Caco-2 (cell line): ENCODE data around the gene ETV6. TPM values are rescaled to one million over a fixed set of nuclear protein-coding genes. Genes with fewer than 3 reads are reported as not detected.

Experiments
- BruUV-seq: library from RNA; stranded (reverse); fragments of 400-500 nt; replicated peaks from 2 replicates; lab custom pipeline; 2021; lab: Mats Ljungman, UMichigan
- CTCF ChIA-PET: fragments of 300-600 bp; sonication (Branson Sonifier 250); formaldehyde crosslinking; loops from one replicate; lab custom pipeline; 2022; ENCODE audit warnings: antibody characterized with exemption; lab: Charles Lee
- POLR2A ChIA-PET: fragments of 300-600 bp; sonication (Branson Sonifier 250); formaldehyde crosslinking; loops from one replicate; lab custom pipeline; 2022; ENCODE audit warnings: antibody characterized with exemption; lab: Charles Lee
- DNase-seq, 2 experiments: peaks; one replicate each; pipeline versions ENCODE4 v3.0.0 to v3.0.0-alpha.2; 2020 to 2022
- H3K27me3 ChIP-seq: replicated peaks from 2 replicates; pipeline ENCODE4 v1.6.0; 2011; ENCODE audit warnings: low read length; ENCODE audit not compliant: control insufficient read depth, insufficient read depth
- H3K36me3 ChIP-seq: 2 replicates; pipeline ENCODE4 v1.5.1; 2011; ENCODE audit warnings: low read length; ENCODE audit not compliant: control insufficient read depth, insufficient read depth
- H3K4me1 ChIP-seq: fragments of 250-450 bp; sonication (Bioruptor Pico); 2 replicates; pipeline ENCODE4 v1.5.1; 2020; ENCODE audit warnings: mild to moderate bottlenecking
- H3K4me3 ChIP-seq: 2 replicates; pipeline ENCODE4 v1.5.1; 2011; ENCODE audit warnings: low read depth, mild to moderate bottlenecking, control low read depth, low read length
- H3K9me3 ChIP-seq: fragments of 250-450 bp; sonication (Bioruptor Pico); 2 replicates; pipeline ENCODE4 v1.5.1; 2020; ENCODE audit warnings: mild to moderate bottlenecking, moderate library complexity
- H3K27ac Mint-ChIP-seq: one replicate; pipeline ENCODE4 v1.8.0; 2022; ENCODE audit warnings: mixed read lengths; ENCODE audit not compliant: unreplicated experiment
- H3K27me3 Mint-ChIP-seq: one replicate; pipeline ENCODE4 v1.8.0; 2022; ENCODE audit warnings: mixed read lengths; ENCODE audit not compliant: insufficient read depth, unreplicated experiment
- H3K36me3 Mint-ChIP-seq: one replicate; pipeline ENCODE4 v1.8.0; 2022; ENCODE audit warnings: mild to moderate bottlenecking, mixed read lengths; ENCODE audit not compliant: insufficient read depth, unreplicated experiment
- H3K4me1 Mint-ChIP-seq: one replicate; pipeline ENCODE4 v1.8.0; 2022; ENCODE audit warnings: low read depth, mixed read lengths; ENCODE audit not compliant: unreplicated experiment
- H3K4me3 Mint-ChIP-seq: one replicate; pipeline ENCODE4 v1.8.0; 2022; ENCODE audit warnings: mild to moderate bottlenecking, moderate library complexity, mixed read lengths; ENCODE audit not compliant: unreplicated experiment
- H3K9me3 Mint-ChIP-seq: one replicate; pipeline ENCODE4 v1.8.0; 2022; ENCODE audit warnings: mixed read lengths; ENCODE audit not compliant: unreplicated experiment
- CTCF ChIP-seq, 2 experiments: fragments of 200-600 bp in 1 of 2; IDR thresholded peaks; 1 replicate in 1 of 2; 2 replicates in 1 of 2; pipeline versions ENCODE4 v1.5.1 to v1.8.0; 2011 to 2022; ENCODE audit warnings: antibody characterized with exemption in 1 of 2, control low read depth in 1 of 2, inconsistent platforms in 1 of 2, low read depth in 1 of 2, low read length in 1 of 2, mild to moderate bottlenecking in 1 of 2, moderate library complexity in 1 of 2; ENCODE audit not compliant: insufficient read depth in 1 of 2, severe bottlenecking in 1 of 2, unreplicated experiment in 1 of 2
- intact Hi-C: fragments of 100-400 bp; cut with micrococcal nuclease; formaldehyde crosslinking; loops from one replicate; pipeline ENCODE4 v1.10.0; 2022; ENCODE audit not compliant: unreplicated experiment
- total RNA-seq: library from RNA; stranded (reverse); gene quantifications from 2 replicates; pipeline ENCODE4 v1.2.3, GENCODE V29; 2022

The ETV6 gene
- total RNA-seq, 1 experiment from 2014 or later, result 15.6 TPM

- CTCF ChIA-PET, result no interaction called here
- intact Hi-C loops, result no loop called here
- Histone ChIP-seq H3K27me3 (no peaks in the 10 kb centered on the region), H3K36me3 (no peaks in the 10 kb centered on the region), H3K4me1 (no peaks in the 10 kb centered on the region), H3K4me3 (no peak overlapping the region), H3K9me3 (no peaks in the 10 kb centered on the region)
- no peak overlapping the region for H3K4me3 Mint-ChIP-seq
- no TSS peak for BruUV-seq
- H3K27ac Mint-ChIP-seq, result no peak overlapping the region
- H3K36me3 Mint-ChIP-seq, result no peaks in the 10 kb centered on the region
- no peaks in the 10 kb centered on the region for H3K27me3 Mint-ChIP-seq
- POLR2A ChIA-PET, result no interaction called here
- TF ChIP-seq CTCF (IDR thresholded peaks at IDR 0.05; ENCODE audit: insufficient read depth in 1 of 2, low read depth in 1 of 2, low read length in 1 of 2, severe bottlenecking in 1 of 2, unreplicated experiment in 1 of 2), result no peak
- no peak for DNase-seq
- H3K4me1 Mint-ChIP-seq, result peaks cover 6% of the 10 kb centered on the region
- H3K9me3 Mint-ChIP-seq, result no peaks in the 10 kb centered on the region
These were observed 174.6 kb downstream of the ETV6 start for GRCh38 chr12:11824069-11824468.

GRCh38 chr12:11824736-11825135 is 175.3 kb downstream of the ETV6 start:
- Mint-ChIP-seq H3K4me3 (no peak overlapping the region), H3K4me1 (peaks cover 6% of the 10 kb centered on the region), H3K27me3 (no peaks in the 10 kb centered on the region), H3K9me3 (no peaks in the 10 kb centered on the region), H3K27ac (no peak overlapping the region), H3K36me3 (no peaks in the 10 kb centered on the region)
- Histone ChIP-seq H3K9me3 (no peaks in the 10 kb centered on the region), H3K4me1 (no peaks in the 10 kb centered on the region), H3K36me3 (no peaks in the 10 kb centered on the region), H3K4me3 (no peak overlapping the region), H3K27me3 (no peaks in the 10 kb centered on the region)
- intact Hi-C loops, result no loop called here
- TF ChIP-seq CTCF (IDR thresholded peaks at IDR 0.05; ENCODE audit: insufficient read depth in 1 of 2, low read depth in 1 of 2, low read length in 1 of 2, severe bottlenecking in 1 of 2, unreplicated experiment in 1 of 2), result no peak
- CTCF ChIA-PET, result interaction anchor here (0.6 kb wide), 1 partner anchor 68 kb away, joined by 4 read pairs; no protein-coding TSS in a partner anchor
- POLR2A ChIA-PET, result no interaction called here
- no TSS peak for BruUV-seq
- no peak for DNase-seq

- Mint-ChIP-seq H3K27me3 (no peaks in the 10 kb centered on the region), H3K4me3 (no peak overlapping the region), H3K36me3 (no peaks in the 10 kb centered on the region), H3K27ac (no peak overlapping the region), H3K4me1 (peaks cover 6% of the 10 kb centered on the region), H3K9me3 (no peaks in the 10 kb centered on the region)
- intact Hi-C loops, result no loop called here
- DNase-seq, result no peak
- Histone ChIP-seq H3K9me3 (no peaks in the 10 kb centered on the region), H3K4me3 (no peak overlapping the region), H3K4me1 (no peaks in the 10 kb centered on the region), H3K27me3 (no peaks in the 10 kb centered on the region), H3K36me3 (no peaks in the 10 kb centered on the region)
- BruUV-seq, result no TSS peak
- no peak for TF ChIP-seq CTCF (IDR thresholded peaks at IDR 0.05; ENCODE audit: insufficient read depth in 1 of 2, low read depth in 1 of 2, low read length in 1 of 2, severe bottlenecking in 1 of 2, unreplicated experiment in 1 of 2)
- ChIA-PET POLR2A (no interaction called here), CTCF (interaction anchor here (0.6 kb wide), 1 partner anchor 67 kb away, joined by 4 read pairs; no protein-coding TSS in a partner anchor)
These were observed 175.8 kb downstream of the ETV6 start for GRCh38 chr12:11825278-11825677.
